Smooth muscle cell (in vitro differentiated cells): Measurements from ENCODE around the gene NEUROD1. TPM values are rescaled to one million over a fixed set of nuclear protein-coding genes. Genes with fewer than 3 reads are reported as not detected.

Experiments
- DNase-seq: peaks from one replicate; lab custom pipeline; 2025; ENCODE audit not compliant: unreplicated experiment; lab: John Stamatoyannopoulos, UW
- H2AFZ ChIP-seq: fragments of 200-600 bp; sonication (generic); 2 replicates; pipeline ENCODE4 v1.6.0; 2016; ENCODE audit warnings: antibody characterized with exemption, low read depth, mild to moderate bottlenecking
- H3F3A ChIP-seq: fragments of 200-600 bp; sonication (generic); 2 replicates; pipeline ENCODE4 v1.6.0; 2017; ENCODE audit warnings: antibody characterized with exemption, low read depth
- H3K27ac ChIP-seq: fragments of 200-600 bp; sonication (generic); 2 replicates; pipeline ENCODE4 v1.5.1; 2016; ENCODE audit warnings: low read depth, mild to moderate bottlenecking
- H3K27me3 ChIP-seq: fragments of 200-600 bp; sonication (generic); 2 replicates; pipeline ENCODE4 v1.6.1; 2016; ENCODE audit warnings: low read depth, mild to moderate bottlenecking
- H3K36me3 ChIP-seq: fragments of 200-600 bp; sonication (generic); 2 replicates; pipeline ENCODE4 v1.5.1; 2016; ENCODE audit warnings: low read depth
- H3K4me1 ChIP-seq: fragments of 200-600 bp; sonication (generic); 2 replicates; pipeline ENCODE4 v1.5.1; 2016; ENCODE audit warnings: low read depth
- H3K4me2 ChIP-seq: fragments of 200-600 bp; sonication (generic); 2 replicates; pipeline ENCODE4 v1.6.0; 2016; ENCODE audit warnings: mild to moderate bottlenecking
- H3K4me3 ChIP-seq: fragments of 200-600 bp; sonication (generic); 2 replicates; pipeline ENCODE4 v1.5.1; 2016; ENCODE audit warnings: mild to moderate bottlenecking
- H3K79me2 ChIP-seq: fragments of 200-600 bp; sonication (generic); 2 replicates; pipeline ENCODE4 v1.6.0; 2016; ENCODE audit warnings: low read depth, mild to moderate bottlenecking
- H3K9ac ChIP-seq: fragments of 200-600 bp; sonication (generic); 2 replicates; pipeline ENCODE4 v1.6.0; 2016; ENCODE audit warnings: low read depth
- H3K9me3 ChIP-seq: fragments of 200-600 bp; sonication (generic); replicated peaks from 2 replicates; pipeline ENCODE4 v1.5.1; 2016; ENCODE audit warnings: low read depth
- H4K20me1 ChIP-seq: fragments of 200-600 bp; sonication (generic); 2 replicates; pipeline ENCODE4 v1.6.0; 2016; ENCODE audit warnings: low read depth
- WGBS: methylation state at CpG from one replicate; pipeline ENCODE4 v1.1.7; 2016; ENCODE audit warnings: low lambda C conversion rate; 5-methylcytosine and 5-hydroxymethylcytosine counted together
- polyA plus RNA-seq: library from polyadenylated mRNA; unstranded; fragments of >200 nt; fragmentation: Nextera tagmentation; extraction: Ambion mirVana; gene quantifications from 2 replicates; pipeline ENCODE4 v1.2.1, GENCODE V29; 2016
- total RNA-seq: library from RNA; depleted of rRNA; stranded (reverse); fragments of >200 nt; gene quantifications from 2 replicates; pipeline ENCODE4 v1.2.3, GENCODE V29; 2014
- TF ChIP-seq, protein P1 (sequence below): fragments of 200-600 bp; sonication (generic); IDR thresholded peaks from 2 replicates; pipeline ENCODE4 v1.5.1; 2017; ENCODE audit warnings: borderline replicate concordance, mild to moderate bottlenecking, antibody characterized with exemption; ENCODE audit not compliant: insufficient read depth, poor library complexity, severe bottlenecking

The NEUROD1 gene
- total and polyA plus RNA-seq, 2 experiments from 2014 or later = not detected

- Histone ChIP-seq H4K20me1 (no peaks in the 10 kb centered on the region), H3K9me3 (no peaks in the 10 kb centered on the region), H3K27me3 (peaks cover 98% of the 10 kb centered on the region), H3K4me2 (no peak overlapping the region), H3K27ac (no peak overlapping the region), H2AFZ (no peak overlapping the region), H3K4me3 (no peak overlapping the region), H3K9ac (no peak overlapping the region), H3F3A (no peaks in the 10 kb centered on the region), H3K4me1 (peaks cover 2% of the 10 kb centered on the region), H3K79me2 (no peaks in the 10 kb centered on the region), H3K36me3 (no peaks in the 10 kb centered on the region)
- DNase-seq = peak; percentile 22
- WGBS = 28% methylated on average over 41 of the region's 41 CpGs
- TF ChIP-seq, protein P1, sequence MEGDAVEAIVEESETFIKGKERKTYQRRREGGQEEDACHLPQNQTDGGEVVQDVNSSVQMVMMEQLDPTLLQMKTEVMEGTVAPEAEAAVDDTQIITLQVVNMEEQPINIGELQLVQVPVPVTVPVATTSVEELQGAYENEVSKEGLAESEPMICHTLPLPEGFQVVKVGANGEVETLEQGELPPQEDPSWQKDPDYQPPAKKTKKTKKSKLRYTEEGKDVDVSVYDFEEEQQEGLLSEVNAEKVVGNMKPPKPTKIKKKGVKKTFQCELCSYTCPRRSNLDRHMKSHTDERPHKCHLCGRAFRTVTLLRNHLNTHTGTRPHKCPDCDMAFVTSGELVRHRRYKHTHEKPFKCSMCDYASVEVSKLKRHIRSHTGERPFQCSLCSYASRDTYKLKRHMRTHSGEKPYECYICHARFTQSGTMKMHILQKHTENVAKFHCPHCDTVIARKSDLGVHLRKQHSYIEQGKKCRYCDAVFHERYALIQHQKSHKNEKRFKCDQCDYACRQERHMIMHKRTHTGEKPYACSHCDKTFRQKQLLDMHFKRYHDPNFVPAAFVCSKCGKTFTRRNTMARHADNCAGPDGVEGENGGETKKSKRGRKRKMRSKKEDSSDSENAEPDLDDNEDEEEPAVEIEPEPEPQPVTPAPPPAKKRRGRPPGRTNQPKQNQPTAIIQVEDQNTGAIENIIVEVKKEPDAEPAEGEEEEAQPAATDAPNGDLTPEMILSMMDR = no peak
Observed at GRCh38 chr2:181677912-181678586, 2.3 kb downstream of the NEUROD1 start.

- H3K27ac ChIP-seq = no peak overlapping the region
- 50% methylated on average over 4 of the region's 4 CpGs for WGBS
- TF ChIP-seq, protein P1 = no peak
- H2AFZ ChIP-seq = no peak overlapping the region
- no peaks in the 10 kb centered on the region for H3K4me1 ChIP-seq
- H3K4me2 ChIP-seq = no peak overlapping the region
- no peaks in the 10 kb centered on the region for H4K20me1 ChIP-seq
- no peaks in the 10 kb centered on the region for H3K9me3 ChIP-seq
- H3K9ac ChIP-seq = no peak overlapping the region
- no peaks in the 10 kb centered on the region for H3K36me3 ChIP-seq
- no peak for DNase-seq
- H3K27me3 ChIP-seq = peaks cover 95% of the 10 kb centered on the region
- no peaks in the 10 kb centered on the region for H3F3A ChIP-seq
- H3K4me3 ChIP-seq = no peak overlapping the region
- no peaks in the 10 kb centered on the region for H3K79me2 ChIP-seq
Observed at GRCh38 chr2:181675254-181675653, 5.1 kb downstream of the NEUROD1 start.

DNA sequence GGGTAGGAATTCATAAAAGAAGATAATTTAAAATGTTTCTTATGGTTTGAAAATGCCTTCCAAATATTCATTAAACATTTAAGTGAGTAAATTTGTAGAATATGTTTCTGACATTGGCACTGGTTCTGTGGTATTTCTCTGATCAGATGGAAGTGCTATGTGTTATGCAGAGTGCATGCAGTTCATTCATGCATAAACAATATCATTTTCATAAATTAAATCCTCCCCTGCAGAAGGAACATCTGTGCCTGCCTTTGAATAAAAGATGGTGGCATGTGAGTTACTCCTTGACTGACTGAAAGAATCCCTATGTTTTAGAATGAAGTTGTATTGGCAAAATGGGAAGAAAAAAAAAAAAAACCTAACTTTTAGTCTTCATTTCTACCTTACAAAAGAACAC is 5.9 kb downstream of the NEUROD1 start:
- TF ChIP-seq, protein P1 = no peak
- H3K9ac ChIP-seq = no peak overlapping the region
- H3K36me3 ChIP-seq = no peaks in the 10 kb centered on the region
- H3K27me3 ChIP-seq = peaks cover 94% of the 10 kb centered on the region
- no peak overlapping the region for H3K4me3 ChIP-seq
- no peak overlapping the region for H3K27ac ChIP-seq
- H3K79me2 ChIP-seq = no peaks in the 10 kb centered on the region
- H3K4me2 ChIP-seq = no peak overlapping the region
- no peaks in the 10 kb centered on the region for H4K20me1 ChIP-seq
- no peak for DNase-seq
- H3K4me1 ChIP-seq = no peaks in the 10 kb centered on the region
- H3F3A ChIP-seq = no peaks in the 10 kb centered on the region
- H2AFZ ChIP-seq = no peak overlapping the region
- H3K9me3 ChIP-seq = no peaks in the 10 kb centered on the region

- Histone ChIP-seq H3K79me2 (no peaks in the 10 kb centered on the region), H3K27me3 (peaks cover 94% of the 10 kb centered on the region), H3K4me1 (no peaks in the 10 kb centered on the region), H3K27ac (no peak overlapping the region), H2AFZ (no peak overlapping the region), H3K9me3 (no peaks in the 10 kb centered on the region), H3K4me2 (no peak overlapping the region), H3F3A (no peaks in the 10 kb centered on the region), H4K20me1 (no peaks in the 10 kb centered on the region), H3K4me3 (no peak overlapping the region), H3K36me3 (no peaks in the 10 kb centered on the region), H3K9ac (no peak overlapping the region)
- TF ChIP-seq, protein P1 = no peak
- DNase-seq = no peak
- WGBS = 69% methylated on average over 2 of the region's 2 CpGs
Observed at GRCh38 chr2:181673173-181673572, 7.1 kb downstream of the NEUROD1 start.
